ENCODE measurements around the gene MAGI1.

- TF ChIP-seq, protein P1, sequence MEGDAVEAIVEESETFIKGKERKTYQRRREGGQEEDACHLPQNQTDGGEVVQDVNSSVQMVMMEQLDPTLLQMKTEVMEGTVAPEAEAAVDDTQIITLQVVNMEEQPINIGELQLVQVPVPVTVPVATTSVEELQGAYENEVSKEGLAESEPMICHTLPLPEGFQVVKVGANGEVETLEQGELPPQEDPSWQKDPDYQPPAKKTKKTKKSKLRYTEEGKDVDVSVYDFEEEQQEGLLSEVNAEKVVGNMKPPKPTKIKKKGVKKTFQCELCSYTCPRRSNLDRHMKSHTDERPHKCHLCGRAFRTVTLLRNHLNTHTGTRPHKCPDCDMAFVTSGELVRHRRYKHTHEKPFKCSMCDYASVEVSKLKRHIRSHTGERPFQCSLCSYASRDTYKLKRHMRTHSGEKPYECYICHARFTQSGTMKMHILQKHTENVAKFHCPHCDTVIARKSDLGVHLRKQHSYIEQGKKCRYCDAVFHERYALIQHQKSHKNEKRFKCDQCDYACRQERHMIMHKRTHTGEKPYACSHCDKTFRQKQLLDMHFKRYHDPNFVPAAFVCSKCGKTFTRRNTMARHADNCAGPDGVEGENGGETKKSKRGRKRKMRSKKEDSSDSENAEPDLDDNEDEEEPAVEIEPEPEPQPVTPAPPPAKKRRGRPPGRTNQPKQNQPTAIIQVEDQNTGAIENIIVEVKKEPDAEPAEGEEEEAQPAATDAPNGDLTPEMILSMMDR (conservative IDR thresholded peaks at IDR 0.05 in 1 of 2, IDR thresholded peaks at IDR 0.05 in 1 of 2; ENCODE audit: low read depth in 1 of 2, low read length in 2 of 2) = no peak
- no peak for TF ChIP-seq EZH2 (IDR thresholded peaks at IDR 0.05; ENCODE audit: low read length, missing control alignments)
These were observed 399.3 kb downstream of the MAGI1 start for GRCh38 chr3:65639444-65639843.
